GM21515 (cell line): ENCODE results near the gene DNMBP.
"Not testable (repeated sequence)": the region's sequence is repeated elsewhere in the genome, so short reads cannot be mapped to it uniquely, and the experiment has no call there.

Source experiments
- ATAC-seq: cut with Tn5 transposase; IDR thresholded peaks from one replicate; pipeline ENCODE4 v1.9.1; 2021; ENCODE audit not compliant: unreplicated experiment

Gene DNMBP

DNA sequence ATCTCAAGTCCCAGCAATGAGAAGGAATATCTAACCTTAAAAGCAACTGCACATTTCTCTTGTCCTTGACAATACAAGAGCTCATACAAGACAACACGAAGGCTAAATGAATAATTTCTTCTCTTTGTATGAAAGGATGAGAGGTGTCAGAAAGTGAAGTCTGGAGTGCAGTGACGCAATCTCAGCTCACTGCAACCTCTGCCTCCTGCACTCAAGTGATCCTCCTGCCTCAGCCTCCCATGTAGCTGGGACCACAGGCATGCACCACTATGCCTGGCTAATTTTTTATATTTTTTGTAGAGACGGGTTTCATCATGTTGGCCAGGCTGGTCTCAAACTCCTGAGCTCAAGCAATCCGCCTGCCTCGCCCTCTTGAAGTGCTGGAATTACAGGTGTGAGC, 24.1 kb downstream of the DNMBP start:
- ATAC-seq = not testable (repeated sequence)

GRCh38 chr10:99984211-99985034, 25.3 kb downstream of the DNMBP start:
- ATAC-seq = no peak

GRCh38 chr10:99983280-99983988, 26.3 kb downstream of the DNMBP start:
- no peak for ATAC-seq

DNA sequence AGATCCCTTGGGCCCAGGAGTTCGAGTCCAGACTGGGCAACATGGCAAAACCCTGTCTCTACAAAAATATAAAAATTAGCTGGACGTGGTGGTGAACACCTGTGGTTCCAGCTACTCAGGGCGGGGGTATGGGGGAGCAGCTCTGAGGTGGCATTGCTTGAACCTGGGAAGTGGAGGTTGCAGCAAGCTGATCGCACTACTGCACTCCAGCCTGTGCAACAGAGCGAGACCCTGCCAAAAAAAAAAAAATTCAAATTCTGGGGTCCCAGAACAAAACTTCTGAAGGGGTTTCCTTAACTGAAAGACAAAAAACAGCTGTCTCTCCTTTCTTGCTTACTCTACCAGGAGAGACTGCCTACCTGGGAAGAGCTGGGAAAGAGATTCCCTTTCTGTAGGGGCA, 27.0 kb downstream of the DNMBP start:
- ATAC-seq = no peak

- ATAC-seq = no peak
Measured at GRCh38 chr10:99981581-99982199, 28.1 kb downstream of the DNMBP start.

DNA sequence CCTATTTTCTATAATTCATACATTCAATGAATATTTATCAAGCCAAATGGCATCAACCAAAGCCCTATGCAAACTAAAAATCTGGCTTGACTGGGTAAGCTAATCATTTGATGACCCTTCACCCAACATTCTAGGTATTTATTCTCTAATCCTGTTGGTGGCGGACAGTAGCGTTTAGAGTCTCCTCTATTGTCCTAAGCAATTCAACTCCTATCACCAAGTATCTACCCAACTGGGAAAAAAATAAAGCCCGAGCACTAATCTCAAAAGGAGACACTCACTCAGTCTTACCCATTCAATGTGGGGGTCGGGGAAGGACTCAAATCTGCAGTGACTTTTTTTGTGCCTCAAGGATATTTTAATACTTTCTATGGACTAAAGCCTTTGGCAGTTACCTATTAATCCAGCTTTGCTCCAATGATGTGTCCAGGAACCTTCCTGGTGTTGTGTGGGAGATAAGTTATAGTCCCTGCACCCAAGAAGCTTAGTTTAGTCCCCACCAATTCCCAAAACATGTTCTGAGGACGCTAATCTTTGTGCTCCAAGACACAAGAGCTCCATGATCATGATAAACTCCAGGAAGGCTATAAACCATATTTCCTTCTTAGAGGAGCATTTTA, 30.6 kb downstream of the DNMBP start:
- no peak for ATAC-seq

DNA sequence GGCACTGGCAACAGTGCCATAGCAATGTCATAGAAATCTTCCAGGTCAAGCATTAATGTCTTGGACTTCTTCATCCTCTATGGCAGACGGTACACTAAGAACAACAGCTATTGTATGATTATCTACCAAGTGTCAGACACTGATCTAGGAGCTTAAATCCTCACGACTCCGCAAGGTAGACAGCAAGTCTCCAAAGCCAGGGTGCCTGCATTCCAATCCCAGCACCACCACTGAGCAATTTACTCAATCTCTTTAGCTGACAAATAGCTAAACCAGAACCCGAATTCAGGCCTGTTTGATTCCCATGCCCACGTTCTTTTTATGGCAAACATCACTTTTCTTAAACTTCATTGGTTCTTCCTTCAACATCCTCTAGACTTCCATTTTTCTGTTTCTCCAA, 31.8 kb downstream of the DNMBP start:
- no peak for ATAC-seq

DNA sequence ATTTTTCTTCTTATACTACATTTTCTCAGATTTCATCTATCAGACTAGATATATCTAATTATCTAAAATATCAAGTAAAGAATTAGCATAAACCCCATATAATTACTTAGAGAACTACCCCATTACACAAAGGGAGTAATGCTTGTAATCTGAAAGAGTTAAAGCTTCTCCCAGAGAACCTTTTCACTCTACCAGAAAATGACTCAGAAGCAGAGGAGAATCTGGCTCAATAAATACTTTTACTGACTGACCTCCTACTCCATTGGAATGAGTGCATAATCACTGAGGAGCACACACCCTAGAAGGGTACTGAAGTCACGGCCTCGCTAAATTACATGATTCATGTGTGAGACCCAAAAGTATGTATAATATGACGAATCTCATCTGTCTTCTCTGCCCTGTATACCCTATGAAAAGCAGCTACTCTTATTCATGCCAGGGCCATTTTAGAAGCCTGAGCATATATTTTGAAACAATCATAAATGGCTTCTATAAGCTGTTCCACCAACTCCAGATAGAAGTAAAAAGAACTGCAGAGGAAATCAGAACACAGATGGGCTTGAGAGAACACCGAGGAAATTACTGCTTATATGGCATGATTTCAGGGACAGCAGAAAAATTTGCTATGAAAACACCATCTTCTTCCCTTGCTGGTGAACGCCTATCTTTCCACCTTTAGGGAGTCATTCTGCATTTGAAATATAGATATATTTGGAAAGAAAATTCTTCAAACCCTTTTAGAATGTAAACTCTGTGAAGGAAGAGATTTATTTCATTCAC, 32.7 kb downstream of the DNMBP start:
- ATAC-seq = no peak

DNA sequence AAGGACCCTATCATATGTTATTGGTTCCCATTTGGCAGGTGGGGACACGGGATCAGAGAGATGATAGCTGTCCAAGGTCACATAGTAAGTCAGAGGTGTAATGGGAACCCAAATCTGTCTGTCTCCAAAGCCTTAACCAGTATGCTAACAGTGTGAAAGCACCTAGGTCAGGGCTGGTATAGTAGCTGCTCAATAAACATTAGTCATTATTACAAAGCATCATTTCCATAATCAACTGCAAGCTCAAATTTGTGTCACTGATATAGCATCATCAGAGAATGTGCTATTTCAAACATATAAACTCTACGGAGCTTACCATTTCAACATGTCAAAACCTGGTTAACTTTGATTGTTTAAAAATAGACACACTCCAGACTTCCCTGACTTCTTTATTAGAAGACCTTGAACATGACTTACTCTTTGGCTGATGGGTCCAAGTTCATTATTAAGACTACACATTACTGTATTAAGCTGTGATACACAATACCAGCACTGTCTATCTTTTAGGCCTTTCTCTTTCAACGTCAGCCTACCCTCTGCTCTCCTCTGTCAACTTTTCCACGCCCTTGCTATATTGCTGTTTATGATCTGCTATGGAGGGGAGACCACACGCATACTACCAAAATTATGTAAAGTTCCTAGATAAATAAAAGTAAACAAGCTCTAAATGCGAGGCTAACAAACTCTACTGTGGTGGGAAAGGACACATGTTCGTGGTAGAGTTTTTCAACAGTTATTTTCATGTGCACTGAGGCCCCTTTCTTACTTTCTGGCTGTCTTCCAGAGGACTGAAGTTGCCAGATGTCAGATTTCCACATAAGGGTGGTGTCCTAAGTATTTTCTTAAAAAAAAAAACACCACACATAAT, 33.6 kb downstream of the DNMBP start:
- ATAC-seq = no peak

- ATAC-seq = no peak
Measured at GRCh38 chr10:99975106-99975829, 34.5 kb downstream of the DNMBP start.

GRCh38 chr10:99973190-99973589, 36.6 kb downstream of the DNMBP start:
- no peak for ATAC-seq

GRCh38 chr10:99967961-99968360, 41.8 kb downstream of the DNMBP start:
- ATAC-seq = no peak

- no peak for ATAC-seq
Measured at GRCh38 chr10:99966306-99966705, 43.4 kb downstream of the DNMBP start.

- no peak for ATAC-seq
Measured at GRCh38 chr10:99965700-99966099, 44.0 kb downstream of the DNMBP start.

GRCh38 chr10:99964791-99965190, 45.0 kb downstream of the DNMBP start:
- ATAC-seq = no peak

DNA sequence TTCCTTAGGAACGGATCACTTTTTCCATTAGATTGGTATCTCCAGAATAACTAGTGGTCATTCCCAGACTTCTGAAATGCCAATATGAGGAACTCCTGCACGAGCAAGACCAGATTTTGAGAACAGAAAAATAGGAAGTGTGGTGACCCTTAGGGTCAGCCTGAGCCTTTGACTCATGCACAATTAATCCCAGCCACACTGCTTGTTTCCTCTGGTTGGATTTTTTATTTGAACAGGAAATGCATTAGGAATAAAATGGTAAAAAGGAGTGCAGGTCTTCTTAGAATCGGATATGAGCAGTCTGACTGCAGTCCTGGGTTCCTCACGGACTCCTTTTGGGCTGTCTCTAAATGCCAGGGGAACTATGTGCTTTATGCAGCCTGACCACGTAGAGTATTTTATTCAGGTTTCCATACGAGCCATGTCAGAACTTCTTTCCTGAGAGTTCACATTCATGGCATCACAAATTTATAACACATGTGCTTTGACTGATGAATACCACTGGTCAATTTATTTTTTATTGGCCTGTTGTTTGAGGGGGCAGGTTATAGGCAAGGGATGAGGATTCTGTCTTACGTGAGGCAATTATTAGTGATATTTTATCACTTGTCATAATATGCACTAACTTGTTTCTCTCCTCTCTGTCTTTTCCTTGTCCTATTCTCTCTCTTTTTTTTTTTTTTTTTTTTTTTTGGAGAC, 46.1 kb downstream of the DNMBP start:
- not testable (repeated sequence) for ATAC-seq

- ATAC-seq = no peak
Measured at GRCh38 chr10:99958806-99959205, 50.9 kb downstream of the DNMBP start.

GRCh38 chr10:99958302-99958701, 51.4 kb downstream of the DNMBP start:
- ATAC-seq = no peak

GRCh38 chr10:99953510-99953909, 56.2 kb downstream of the DNMBP start:
- ATAC-seq = not testable (repeated sequence)
